Endothelial cell of umbilical vein (primary cell): ENCODE measurements around the gene FEM1C.

ENCODE experiments used
- CTCF ChIP-seq, 2 donors: IDR thresholded peaks; 1 replicate in 1 of 2; 2 replicates in 1 of 2; pipeline ENCODE4 v1.5.1; 2011; ENCODE audit warnings: low read length in 2 of 2, mild to moderate bottlenecking in 2 of 2, moderate library complexity in 2 of 2, control low read depth in 1 of 2, inconsistent platforms in 1 of 2, low read depth in 1 of 2; ENCODE audit not compliant: insufficient read depth in 1 of 2; ENCODE audit errors: extremely low read depth in 1 of 2
- GATA2 ChIP-seq: IDR thresholded peaks from 2 replicates; pipeline ENCODE4 v1.7.0; 2011; ENCODE audit warnings: low read depth, mild to moderate bottlenecking, moderate library complexity, mixed read lengths, low read length; ENCODE audit not compliant: insufficient read length, insufficient read depth
- MAX ChIP-seq: IDR thresholded peaks from 2 replicates; pipeline ENCODE4 v1.6.1; 2011; ENCODE audit not compliant: insufficient read depth, insufficient read length

GRCh38 chr5:115489733-115490132 is 54.8 kb downstream of the FEM1C start:
- TF ChIP-seq MAX, result no peak
- no peak for TF ChIP-seq CTCF (IDR thresholded peaks at IDR 0.05; ENCODE audit: extremely low read depth in 1 of 2, insufficient read depth in 1 of 2, low read depth in 1 of 2, low read length in 2 of 2)
- TF ChIP-seq GATA2, result no peak
